Measurements from ENCODE around the gene USP33.
"Not testable (repeated sequence)": the region's sequence is repeated elsewhere in the genome, so short reads cannot be mapped to it uniquely, and the experiment has no call there.

Gene USP33

DNA sequence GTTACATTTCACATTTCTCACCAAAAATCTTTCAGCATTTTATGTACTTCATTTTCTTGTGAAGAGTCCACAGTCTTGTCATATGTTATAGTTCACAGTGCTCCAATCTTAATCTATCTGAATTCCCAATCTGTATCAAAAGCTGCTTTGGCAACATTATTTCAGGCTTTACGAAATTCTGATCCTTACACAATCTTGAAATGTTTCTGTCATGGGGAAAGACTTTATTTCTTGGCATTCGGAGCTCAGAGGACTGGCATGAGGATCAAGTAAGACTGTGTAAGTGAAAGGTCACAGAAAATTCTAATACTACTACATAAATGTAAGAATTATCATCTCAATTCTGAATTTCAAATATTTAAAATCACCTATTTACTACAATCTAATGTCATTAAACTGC, 2.0 kb downstream of the USP33 start:
- Histone ChIP-seq H3K27me3 (ENCODE audit: insufficient read depth, low read length, poor library complexity) (no peaks in the 10 kb centered on the region), H3K9ac (ENCODE audit: low read depth, low read length) (0 out of 2 replicates have a peak overlapping the region, but pooled peaks have one; percentile 4), H2AFZ (ENCODE audit: low read depth, low read length) (no peak overlapping the region), H3K36me3 (ENCODE audit: insufficient read depth, low read length) (no peaks in the 10 kb centered on the region; the same call in 1 of the 2 replicates), H3K4me3 (ENCODE audit: low read depth in 1 of 2, low read length in 2 of 2) (peak overlapping the region in 1 of 2 experiments; percentile 75; a peak in 1 of 4 replicates), H4K20me1 (ENCODE audit: insufficient read depth, low read length) (peaks cover 39% of the 10 kb centered on the region; the same call in 1 of the 2 replicates), H3K79me2 (ENCODE audit: insufficient read depth, low read length) (peaks cover 71% of the 10 kb centered on the region), H3K4me2 (ENCODE audit: insufficient read depth, low read length) (peak overlapping the region; percentile 60), H3K27ac (ENCODE audit: low read length) (no peak overlapping the region), H3K4me1 (ENCODE audit: insufficient read depth, low read length) (peaks cover 39% of the 10 kb centered on the region), H3K9me3 (ENCODE audit: insufficient read depth, low read length, severe bottlenecking) (no peaks in the 10 kb centered on the region)
- TF ChIP-seq, protein P1, sequence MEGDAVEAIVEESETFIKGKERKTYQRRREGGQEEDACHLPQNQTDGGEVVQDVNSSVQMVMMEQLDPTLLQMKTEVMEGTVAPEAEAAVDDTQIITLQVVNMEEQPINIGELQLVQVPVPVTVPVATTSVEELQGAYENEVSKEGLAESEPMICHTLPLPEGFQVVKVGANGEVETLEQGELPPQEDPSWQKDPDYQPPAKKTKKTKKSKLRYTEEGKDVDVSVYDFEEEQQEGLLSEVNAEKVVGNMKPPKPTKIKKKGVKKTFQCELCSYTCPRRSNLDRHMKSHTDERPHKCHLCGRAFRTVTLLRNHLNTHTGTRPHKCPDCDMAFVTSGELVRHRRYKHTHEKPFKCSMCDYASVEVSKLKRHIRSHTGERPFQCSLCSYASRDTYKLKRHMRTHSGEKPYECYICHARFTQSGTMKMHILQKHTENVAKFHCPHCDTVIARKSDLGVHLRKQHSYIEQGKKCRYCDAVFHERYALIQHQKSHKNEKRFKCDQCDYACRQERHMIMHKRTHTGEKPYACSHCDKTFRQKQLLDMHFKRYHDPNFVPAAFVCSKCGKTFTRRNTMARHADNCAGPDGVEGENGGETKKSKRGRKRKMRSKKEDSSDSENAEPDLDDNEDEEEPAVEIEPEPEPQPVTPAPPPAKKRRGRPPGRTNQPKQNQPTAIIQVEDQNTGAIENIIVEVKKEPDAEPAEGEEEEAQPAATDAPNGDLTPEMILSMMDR (IDR thresholded peaks at IDR 0.05; ENCODE audit: borderline replicate concordance, extremely low read depth, low read length, poor library complexity, severe bottlenecking) = no peak
- TF ChIP-seq EZH2 (IDR thresholded peaks at IDR 0.05; ENCODE audit: borderline replicate concordance, low read depth, low read length, severe bottlenecking) = no peak
- DNase-seq (no peak), ATAC-seq (ENCODE audit: insufficient read depth, low read depth) (no peak)

DNA sequence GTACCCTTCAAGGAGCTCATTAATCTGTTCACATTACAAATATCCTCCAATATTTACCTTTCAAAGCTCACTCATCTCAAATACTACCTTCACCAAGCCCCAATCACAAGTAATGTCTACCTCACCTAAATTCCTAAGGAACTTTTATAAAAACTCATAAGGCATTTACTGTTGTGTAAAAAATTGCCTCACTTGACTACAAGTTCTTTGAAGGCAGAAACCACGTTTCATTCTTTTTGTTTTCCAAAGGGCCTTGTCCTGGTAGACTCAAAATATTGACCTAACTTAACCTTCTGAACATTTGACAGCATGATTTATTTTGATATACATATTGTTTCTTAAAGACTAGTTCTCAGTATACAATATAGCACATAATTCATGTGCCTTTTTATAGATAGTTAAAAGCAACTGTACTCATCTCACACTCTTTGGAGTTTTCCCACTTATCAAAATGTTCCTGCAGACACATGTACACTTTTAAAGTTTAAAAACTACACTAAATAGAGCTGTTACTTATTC, 2.5 kb downstream of the USP33 start:
- H4K20me1 ChIP-seq (ENCODE audit: insufficient read depth, low read length) = peaks cover 43% of the 10 kb centered on the region; the same call in 1 of the 2 replicates
- H3K79me2 ChIP-seq (ENCODE audit: insufficient read depth, low read length) = peaks cover 76% of the 10 kb centered on the region
- H3K4me3 ChIP-seq (ENCODE audit: low read depth in 1 of 2, low read length in 2 of 2) = no peak overlapping the region
- TF ChIP-seq EZH2 (IDR thresholded peaks at IDR 0.05; ENCODE audit: borderline replicate concordance, low read depth, low read length, severe bottlenecking) = no peak
- TF ChIP-seq, protein P1 (IDR thresholded peaks at IDR 0.05; ENCODE audit: borderline replicate concordance, extremely low read depth, low read length, poor library complexity, severe bottlenecking) = no peak
- no peaks in the 10 kb centered on the region for H3K9me3 ChIP-seq (ENCODE audit: insufficient read depth, low read length, severe bottlenecking)
- no peaks in the 10 kb centered on the region; the same call in 1 of the 2 replicates for H3K36me3 ChIP-seq (ENCODE audit: insufficient read depth, low read length)
- H2AFZ ChIP-seq (ENCODE audit: low read depth, low read length) = no peak overlapping the region
- DNase-seq (no peak), ATAC-seq (ENCODE audit: insufficient read depth, low read depth) (no peak)
- H3K4me2 ChIP-seq (ENCODE audit: insufficient read depth, low read length) = peak overlapping the region; percentile 60; the same call in 1 of the 2 replicates
- peaks cover 39% of the 10 kb centered on the region for H3K4me1 ChIP-seq (ENCODE audit: insufficient read depth, low read length)
- H3K9ac ChIP-seq (ENCODE audit: low read depth, low read length) = no peak overlapping the region
- no peak overlapping the region for H3K27ac ChIP-seq (ENCODE audit: low read length)
- no peaks in the 10 kb centered on the region for H3K27me3 ChIP-seq (ENCODE audit: insufficient read depth, low read length, poor library complexity)

DNA sequence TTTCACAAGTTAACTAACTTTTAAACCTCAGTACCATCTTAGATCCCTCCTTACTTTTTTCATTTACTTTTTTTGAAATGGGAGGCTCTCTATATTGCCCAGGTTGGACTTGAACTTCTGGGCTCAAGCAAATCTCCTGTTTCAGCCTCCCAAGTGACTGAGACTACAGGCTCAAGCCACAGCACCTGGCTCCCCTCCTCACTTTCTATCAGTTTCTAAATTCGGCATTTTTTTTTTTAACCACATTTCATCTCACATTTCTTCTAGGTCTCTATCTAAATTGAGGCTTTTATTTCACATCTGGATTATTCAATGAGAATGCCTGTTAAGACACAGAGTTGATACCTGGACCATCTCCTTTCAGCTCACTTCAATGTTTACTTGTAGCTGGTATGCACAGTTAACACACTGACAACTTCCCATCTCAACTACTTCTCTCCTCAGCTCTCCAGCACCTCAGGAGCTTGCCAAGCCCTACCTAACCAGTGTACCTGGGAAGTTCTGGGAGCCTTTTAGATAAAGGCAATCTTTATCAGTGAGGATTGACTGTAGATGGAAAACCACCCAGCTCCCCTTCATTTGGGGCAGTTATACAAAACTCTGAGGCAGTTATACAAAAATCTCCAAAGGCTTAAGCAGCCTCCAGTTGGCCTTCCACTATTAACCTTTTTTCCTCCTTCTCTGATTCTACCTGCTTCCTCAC, 3.4 kb downstream of the USP33 start:
- no peak for DNase-seq
- peaks cover 85% of the 10 kb centered on the region for H3K79me2 ChIP-seq (ENCODE audit: insufficient read depth, low read length)
- H3K27ac ChIP-seq (ENCODE audit: low read length) = no peak overlapping the region
- peaks cover 51% of the 10 kb centered on the region for H4K20me1 ChIP-seq (ENCODE audit: insufficient read depth, low read length)
- ATAC-seq (ENCODE audit: insufficient read depth, low read depth) = no peak
- H3K9me3 ChIP-seq (ENCODE audit: insufficient read depth, low read length, severe bottlenecking) = no peaks in the 10 kb centered on the region
- no peak overlapping the region for H2AFZ ChIP-seq (ENCODE audit: low read depth, low read length)
- H3K27me3 ChIP-seq (ENCODE audit: insufficient read depth, low read length, poor library complexity) = no peaks in the 10 kb centered on the region
- TF ChIP-seq EZH2 (IDR thresholded peaks at IDR 0.05; ENCODE audit: borderline replicate concordance, low read depth, low read length, severe bottlenecking) = no peak
- TF ChIP-seq, protein P1 (IDR thresholded peaks at IDR 0.05; ENCODE audit: borderline replicate concordance, extremely low read depth, low read length, poor library complexity, severe bottlenecking) = no peak
- no peak overlapping the region; the same call in 1 of the 2 replicates for H3K9ac ChIP-seq (ENCODE audit: low read depth, low read length)
- no peaks in the 10 kb centered on the region; the same call in 1 of the 2 replicates for H3K36me3 ChIP-seq (ENCODE audit: insufficient read depth, low read length)
- H3K4me3 ChIP-seq (ENCODE audit: low read depth in 1 of 2, low read length in 2 of 2) = no peak overlapping the region
- H3K4me2 ChIP-seq (ENCODE audit: insufficient read depth, low read length) = peak overlapping the region; percentile 60; the same call in 1 of the 2 replicates
- H3K4me1 ChIP-seq (ENCODE audit: insufficient read depth, low read length) = peaks cover 42% of the 10 kb centered on the region

DNA sequence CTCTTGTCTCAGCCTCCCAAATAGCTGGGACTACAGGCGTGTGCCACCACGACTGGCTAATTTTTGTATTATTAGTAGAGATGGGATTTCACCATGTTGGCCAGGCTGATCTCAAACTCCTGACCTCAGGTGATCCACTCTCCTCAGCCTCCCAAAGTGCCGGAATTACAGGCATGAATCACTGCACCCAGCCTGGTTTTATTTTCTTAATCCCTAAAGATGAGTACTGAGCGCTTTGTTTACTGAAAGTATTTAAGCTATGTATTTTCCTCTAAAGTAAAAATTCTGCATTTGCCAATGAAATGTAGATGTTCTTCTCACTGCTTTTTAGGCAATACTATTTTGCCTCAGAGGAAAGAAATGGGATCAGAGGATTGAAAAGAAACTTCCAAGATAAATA, 10.2 kb downstream of the USP33 start:
- H4K20me1 ChIP-seq (ENCODE audit: insufficient read depth, low read length) = peaks cover 55% of the 10 kb centered on the region
- peaks cover 88% of the 10 kb centered on the region for H3K79me2 ChIP-seq (ENCODE audit: insufficient read depth, low read length)
- not testable (repeated sequence) for ATAC-seq (ENCODE audit: insufficient read depth, low read depth); DNase-seq; H3K9me3 ChIP-seq (ENCODE audit: insufficient read depth, low read length, severe bottlenecking); H3K36me3 ChIP-seq (ENCODE audit: insufficient read depth, low read length); H3K4me3 ChIP-seq (ENCODE audit: low read depth in 1 of 2, low read length in 2 of 2); H2AFZ ChIP-seq (ENCODE audit: low read depth, low read length); H3K27ac ChIP-seq (ENCODE audit: low read length); H3K9ac ChIP-seq (ENCODE audit: low read depth, low read length); H3K4me1 ChIP-seq (ENCODE audit: insufficient read depth, low read length); H3K27me3 ChIP-seq (ENCODE audit: insufficient read depth, low read length, poor library complexity); H3K4me2 ChIP-seq (ENCODE audit: insufficient read depth, low read length)
